Stimulated activated naive CD8-positive, alpha-beta T cell treated with anti-CD3 and anti-CD28 coated beads, Interleukin-15, Interleukin-2, amounts not matched to agents 100 U/mL and 50 U/mL, for 24 hours (primary cell): ENCODE results near the gene BBS5.
"Not testable (repeated sequence)": the region's sequence is repeated elsewhere in the genome, so short reads cannot be mapped to it uniquely, and the experiment has no call there.

Source experiments
- ATAC-seq: fragments of 150-1000 bp; cut with Tn5 transposase; one replicate; pipeline ENCODE4 v1.10.0; 2021
- DNase-seq: peaks from one replicate; pipeline ENCODE4 v3.0.0; 2021

The BBS5 gene

DNA sequence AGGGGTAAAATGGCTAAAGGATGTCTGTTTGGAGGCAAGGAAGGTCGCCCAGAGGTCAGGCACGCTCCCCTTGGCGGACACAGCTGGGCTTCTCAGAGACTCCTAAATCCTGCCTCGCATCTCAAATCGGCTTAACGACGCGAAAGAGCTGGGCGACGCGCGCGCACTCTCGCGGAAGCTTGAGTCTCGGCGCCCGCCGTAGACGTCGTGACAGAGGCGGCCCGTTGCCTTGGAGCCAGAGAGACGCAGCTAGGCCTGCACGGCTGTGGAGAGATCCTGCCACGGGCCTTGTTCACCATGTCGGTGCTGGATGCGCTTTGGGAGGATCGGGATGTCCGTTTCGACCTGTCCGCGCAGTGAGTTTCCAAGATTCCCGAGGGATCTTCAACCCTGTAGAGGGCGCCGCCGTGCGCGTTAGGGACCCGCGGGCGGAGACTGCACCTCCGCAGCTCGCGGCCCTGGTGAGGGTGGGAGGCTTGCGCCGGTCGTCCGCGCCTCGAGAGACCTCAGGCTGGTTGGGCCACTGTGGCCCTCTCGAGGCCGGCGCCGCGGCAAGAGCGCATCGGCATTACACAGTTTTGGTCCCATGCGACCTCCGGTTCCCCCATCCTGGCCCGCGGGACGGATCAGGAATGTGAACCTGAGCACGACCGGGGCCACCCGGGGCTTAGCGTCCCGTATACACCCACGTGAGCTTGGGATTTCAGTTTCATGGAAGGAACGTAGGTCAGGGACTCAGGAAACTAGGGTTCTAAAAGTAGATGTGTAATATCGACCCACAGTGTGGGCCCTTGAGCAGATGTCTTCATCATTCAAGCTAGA lies at the start of gene BBS5:
TSS of gene BBS5 (plus strand) at position 238 of the 822 bp plus-strand sequence. CDS start at position 298, 60 bp downstream.
- DNase-seq (peak; percentile 81), ATAC-seq (peak; percentile 95)

DNA sequence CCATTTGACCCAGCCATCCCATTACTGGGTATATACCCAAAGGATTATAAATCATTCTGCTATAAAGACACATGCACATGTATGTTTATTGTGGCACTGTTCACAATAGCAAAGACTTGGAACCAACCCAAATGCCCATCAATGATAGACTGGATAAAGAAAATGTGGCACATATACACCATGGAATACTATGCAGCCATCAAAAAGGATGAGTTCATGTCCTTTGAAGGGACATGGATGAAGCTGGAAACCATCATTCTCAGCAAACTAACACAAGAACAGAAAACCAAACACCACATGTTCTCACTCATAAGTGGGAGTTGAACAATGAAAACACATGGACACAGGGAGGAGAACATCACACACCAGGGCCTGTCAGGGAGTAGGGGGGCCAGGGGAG lies 47.5 kb upstream of the BBS5 start:
- ATAC-seq, DNase-seq: not testable (repeated sequence)

DNA sequence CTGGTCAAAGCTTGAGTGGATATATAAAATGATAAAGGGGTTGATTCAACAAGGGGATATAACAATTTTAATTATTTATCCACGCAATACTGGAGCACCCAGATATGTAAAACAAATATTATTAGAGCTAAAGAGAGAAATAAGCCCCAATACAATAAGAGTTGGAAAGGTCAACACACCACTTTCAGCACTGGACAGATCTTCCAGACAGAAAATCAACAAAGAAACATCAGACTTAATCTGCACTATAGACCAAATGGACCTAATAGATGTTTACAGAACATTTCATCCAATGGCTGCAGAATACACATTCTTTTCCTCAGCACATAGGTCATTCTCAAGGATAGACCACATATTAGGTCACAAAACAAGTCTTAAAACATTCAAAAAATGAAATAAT lies 45.1 kb upstream of the BBS5 start:
- not testable (repeated sequence) for DNase-seq, ATAC-seq

GRCh38 chr2:169438466-169439072 lies 40.7 kb upstream of the BBS5 start:
- ATAC-seq (no peak), DNase-seq (no peak)

GRCh38 chr2:169439900-169440299 lies 39.4 kb upstream of the BBS5 start:
- ATAC-seq = no peak
- no peak for DNase-seq

- no peak for DNase-seq
- no peak for ATAC-seq
Observed at GRCh38 chr2:169446452-169446851, 32.8 kb upstream of the BBS5 start.

GRCh38 chr2:169448316-169448715 lies 31.0 kb upstream of the BBS5 start:
- ATAC-seq (no peak), DNase-seq (no peak)

- DNase-seq (no peak), ATAC-seq (no peak)
Observed at GRCh38 chr2:169448865-169449264, 30.4 kb upstream of the BBS5 start.

- ATAC-seq = no peak
Observed at GRCh38 chr2:169452080-169452479, 27.2 kb upstream of the BBS5 start.

DNA sequence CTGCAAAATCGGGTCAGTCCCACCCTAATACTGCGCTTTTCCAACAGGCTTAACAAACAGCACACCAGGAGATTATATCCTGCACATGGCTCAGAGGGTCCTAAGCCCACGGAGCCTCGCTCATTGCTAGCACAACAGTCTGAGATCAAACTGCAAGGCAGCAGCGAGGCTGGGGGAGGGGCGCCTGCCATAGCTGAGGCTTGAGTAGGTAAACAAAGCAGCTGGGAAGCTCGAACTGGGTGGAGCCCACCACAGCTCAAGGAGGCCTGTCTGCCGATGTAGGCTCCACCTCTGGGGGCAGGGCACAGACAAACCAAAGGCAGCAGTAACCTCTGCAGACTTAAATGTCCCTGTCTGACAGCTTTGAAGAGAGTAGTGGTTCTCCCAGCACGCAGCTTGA lies 26.2 kb upstream of the BBS5 start:
- not testable (repeated sequence) for ATAC-seq, DNase-seq

More at GRCh38 chr2:169452080-169452479, 27.2 kb upstream of the BBS5 start:
- no peak for DNase-seq

DNA sequence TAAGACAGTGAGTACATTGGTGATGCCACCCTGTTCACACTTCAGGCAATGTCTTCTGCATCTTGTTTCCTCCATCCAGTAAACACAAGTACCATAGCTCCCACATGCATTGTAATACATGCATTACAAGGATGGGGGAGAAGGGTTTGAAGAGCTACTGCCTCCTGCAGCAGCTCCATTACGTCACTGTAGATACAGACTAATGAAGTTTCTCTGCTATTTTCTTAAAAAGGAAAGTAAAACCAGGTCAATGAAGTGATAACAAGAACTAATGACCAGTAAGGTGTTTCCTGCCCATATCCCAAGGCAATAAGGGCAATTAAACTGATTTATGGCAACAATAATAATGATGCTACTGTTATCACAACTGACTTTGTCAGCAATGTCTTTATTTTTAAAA lies 18.2 kb upstream of the BBS5 start:
- DNase-seq (no peak), ATAC-seq (no peak)

- DNase-seq (no peak), ATAC-seq (no peak)
Observed at GRCh38 chr2:169462896-169463695, 16.2 kb upstream of the BBS5 start.

DNA sequence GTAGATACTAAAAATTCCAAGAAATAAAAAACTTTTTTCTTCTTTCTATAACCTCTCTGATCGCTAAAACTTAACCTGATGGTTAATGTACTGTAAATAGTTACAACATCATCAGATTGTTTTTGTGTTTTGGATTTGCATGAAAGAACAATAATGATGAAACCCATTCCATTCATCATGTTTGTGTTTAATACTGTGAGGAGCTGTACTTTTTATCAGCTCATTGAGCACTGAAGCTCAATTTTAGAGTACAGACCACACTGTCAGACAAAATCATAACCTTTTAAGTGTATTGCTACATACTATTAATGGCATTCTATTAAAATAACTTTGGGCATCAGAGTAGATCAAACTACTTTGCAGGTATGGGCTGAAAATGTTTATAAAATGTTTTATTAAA lies 14.8 kb upstream of the BBS5 start:
- ATAC-seq (no peak), DNase-seq (no peak)

GRCh38 chr2:169464882-169465281 lies 14.4 kb upstream of the BBS5 start:
- DNase-seq = no peak
- peak; percentile 49 for ATAC-seq

DNA sequence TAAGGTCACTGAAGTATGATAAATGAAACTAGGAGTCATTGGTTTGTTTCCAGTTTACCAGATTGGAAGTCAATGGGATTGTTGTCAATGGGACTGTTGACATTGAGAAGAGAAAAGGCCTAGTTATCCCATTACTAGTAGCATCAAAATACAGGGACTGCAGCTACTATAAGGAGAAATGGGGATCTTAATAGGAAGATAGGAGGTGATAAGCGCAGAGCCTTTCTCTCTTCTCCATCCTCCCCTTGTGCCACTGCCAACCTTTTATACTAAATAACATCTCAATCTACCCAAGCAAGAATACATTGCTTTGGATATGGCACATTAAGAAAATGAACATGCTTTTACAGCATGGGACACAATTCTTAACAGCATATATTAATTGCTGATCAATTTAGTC lies 10.5 kb upstream of the BBS5 start:
- ATAC-seq (no peak), DNase-seq (no peak)

GRCh38 chr2:169469952-169470572 lies 9.2 kb upstream of the BBS5 start:
- no peak for ATAC-seq

DNA sequence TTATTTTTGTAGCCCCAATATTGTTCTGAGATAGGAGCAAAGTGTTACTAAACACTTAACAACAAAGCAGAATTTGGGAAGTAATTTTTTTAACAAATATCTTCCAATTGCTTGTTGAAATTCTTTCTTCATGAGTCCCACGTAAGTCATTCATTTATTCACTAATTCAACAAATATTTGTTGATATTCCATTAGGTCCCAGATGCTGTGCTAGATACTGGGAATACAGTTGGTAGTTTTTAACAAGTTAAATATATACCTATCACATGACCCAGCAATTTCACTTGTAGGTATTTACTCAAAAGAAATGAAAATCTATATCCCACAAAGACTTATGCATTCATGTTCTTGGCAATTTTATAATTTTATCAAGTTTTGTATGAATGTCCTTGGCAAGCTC lies 7.0 kb upstream of the BBS5 start:
- ATAC-seq = no peak

More at GRCh38 chr2:169469952-169470572, 9.2 kb upstream of the BBS5 start:
- no peak for DNase-seq

DNA sequence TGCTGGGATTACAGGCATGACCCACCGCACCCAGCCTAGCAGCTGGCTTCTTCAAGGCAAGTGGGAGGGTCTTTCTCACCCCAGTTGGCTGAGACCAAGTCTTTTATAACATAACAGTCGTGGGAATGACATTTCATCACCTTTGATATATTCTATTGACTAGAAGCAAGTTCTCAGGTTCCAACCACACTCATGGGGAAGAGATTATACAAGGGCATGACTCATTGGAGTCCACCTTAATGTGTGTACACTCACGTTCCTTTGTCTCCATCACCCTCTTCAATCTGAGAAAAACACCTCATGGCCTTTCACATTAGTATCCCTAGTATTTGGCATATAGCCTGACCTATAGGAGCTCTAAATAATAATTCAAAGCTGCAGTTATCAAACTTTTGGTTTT lies 2.8 kb upstream of the BBS5 start:
- no peak for ATAC-seq

More for the DNA sequence above, 7.0 kb upstream of the BBS5 start:
- no peak for DNase-seq

DNA sequence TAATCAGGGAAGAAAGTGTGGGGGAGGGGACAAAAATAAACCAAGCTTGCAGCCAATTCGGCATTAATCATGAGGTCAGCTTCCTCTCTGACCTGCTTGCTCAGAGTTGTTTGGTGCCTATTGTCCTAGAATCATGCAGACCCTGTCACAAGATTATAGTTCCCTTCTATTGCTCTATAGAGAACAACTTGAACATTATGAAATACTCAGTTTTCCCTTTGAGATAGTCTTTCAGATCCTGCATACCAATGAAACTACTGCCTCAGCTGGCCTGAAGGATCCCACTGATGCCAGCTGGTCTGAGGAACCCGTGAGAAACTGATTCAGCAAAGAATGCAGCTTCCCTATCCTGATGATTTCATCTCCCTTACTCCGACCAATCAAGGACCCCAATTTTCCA lies 955 bp upstream of the BBS5 start:
- DNase-seq = no peak
- ATAC-seq = no peak

More for the DNA sequence above, 2.8 kb upstream of the BBS5 start:
- no peak for DNase-seq

DNA sequence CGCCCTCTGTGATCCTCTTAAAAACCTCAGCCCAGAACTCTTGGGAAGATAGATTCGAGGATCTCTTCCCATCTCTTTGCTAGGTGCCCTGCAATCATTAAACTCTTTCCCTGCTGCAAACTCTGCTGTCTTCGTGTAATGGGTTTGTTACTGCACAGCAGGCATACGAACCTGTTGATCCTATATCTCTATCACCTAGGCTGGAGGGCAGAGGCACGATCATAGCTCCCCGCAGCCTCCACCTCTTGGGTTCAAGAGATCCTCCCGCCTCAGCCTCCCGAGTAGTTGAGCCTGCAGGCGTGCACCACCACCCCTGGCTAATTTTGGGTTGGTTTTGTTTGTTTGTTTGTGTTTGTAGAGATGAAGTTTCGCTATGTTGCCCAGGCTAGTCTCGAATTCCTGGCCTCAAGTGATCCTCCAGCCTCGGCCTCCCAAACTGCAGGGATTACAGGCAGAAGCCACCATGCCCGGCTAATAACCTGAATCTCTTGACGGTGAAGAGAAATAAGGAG lies 493 bp upstream of the BBS5 start:
- ATAC-seq = no peak
- no peak for DNase-seq

DNA sequence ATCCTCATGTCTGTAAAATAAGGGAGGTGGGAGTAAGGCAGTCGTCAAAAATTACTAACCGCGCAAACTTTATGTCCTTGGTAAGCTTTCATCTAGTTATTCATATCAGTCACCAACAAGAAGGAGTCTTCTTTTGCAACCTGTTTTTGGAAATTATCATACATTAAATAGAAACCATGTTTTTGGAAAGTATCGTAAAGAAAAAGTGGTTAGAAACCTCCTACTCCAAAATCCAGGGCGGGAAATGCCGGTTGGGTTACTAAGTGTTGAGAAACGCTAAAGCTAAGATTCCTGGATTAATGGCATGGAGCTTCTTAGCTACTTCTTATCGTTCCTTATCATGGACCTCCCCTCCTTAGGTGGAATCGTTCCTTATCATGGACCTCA lies 778 bp downstream of the BBS5 start:
- no peak for DNase-seq
- no peak for ATAC-seq

- no peak for DNase-seq
- ATAC-seq = no peak
Observed at GRCh38 chr2:169485650-169486138, 6.4 kb downstream of the BBS5 start.
